ENCODE results near the gene SLC22A16. TPM values are rescaled to one million over a fixed set of nuclear protein-coding genes. Genes with fewer than 3 reads are reported as not detected.

The SLC22A16 gene
- total and polyA plus RNA-seq, 2 of the 8 experiments (the other 6 are each of a cell fraction or from before 2014, with no cell fraction given): not detected

GRCh38 chr6:110456694-110457093 lies 19.7 kb downstream of the SLC22A16 start:
- H3K79me1 ChIP-seq (ENCODE audit: low read depth, low read length): no peaks in the 10 kb centered on the region
- no peaks in the 10 kb centered on the region for H3K4me1 ChIP-seq (replicated peaks in 1 of 4; ENCODE audit: control insufficient read depth in 3 of 4, insufficient read depth in 4 of 4, low read length in 3 of 4)
- H4K5ac ChIP-seq (ENCODE audit: insufficient read length, low read depth, low read length): no peak overlapping the region
- H3K36me3 ChIP-seq (ENCODE audit: control insufficient read depth in 2 of 4, insufficient read depth in 4 of 4, low read length in 3 of 4): no peaks in the 10 kb centered on the region
- H2BK5ac ChIP-seq (ENCODE audit: low read depth, low read length): no peak overlapping the region
- no peaks in the 10 kb centered on the region for H3K79me2 ChIP-seq (ENCODE audit: control insufficient read depth in 1 of 2, insufficient read depth in 2 of 2, low read length in 2 of 2)
- no peak overlapping the region for H2BK15ac ChIP-seq (ENCODE audit: low read length)
- 87% methylated on average over 3 of the region's 3 CpGs; no CpG with 5 or more reads in 1 of the 2 experiments for WGBS, 2 experiments (ENCODE audit: extremely low coverage in 1 of 2, insufficient coverage in 1 of 2, insufficient read length in 1 of 2, insufficient replicate concordance in 2 of 2, low coverage in 1 of 2, low lambda C conversion rate in 2 of 2, missing lambda C conversion rate in 1 of 2)
- H3K4me2 ChIP-seq (ENCODE audit: insufficient read depth in 1 of 2, low read depth in 2 of 2, low read length in 2 of 2): no peak overlapping the region
- ChIA-PET POLR2A (ENCODE audit: partially characterized antibody) (no interaction called here), CTCF (ENCODE audit: partially characterized antibody) (interaction anchor here (0.6 to 1.5 kb wide), 9 partner anchors 10 to 358 kb away, joined by 3 to 6 read pairs (median 3); no protein-coding TSS in a partner anchor)
- peaks cover 0 to 4% of the 10 kb centered on the region in 2 experiments; a peak in 2 of 4 replicates for H3K9me3 ChIP-seq (ENCODE audit: insufficient read depth in 2 of 2, low read depth in 1 of 2, low read length in 1 of 2)
- H2BK20ac ChIP-seq (ENCODE audit: low read length): no peak overlapping the region
- H3K56ac ChIP-seq (replicated peaks; ENCODE audit: insufficient read length, low read depth, low read length): no peak overlapping the region
- H3K4me3 ChIP-seq (ENCODE audit: extremely low read depth in 1 of 4, insufficient read depth in 2 of 4, low read depth in 3 of 4, low read length in 4 of 4): no peak overlapping the region
- FAIRE-seq (no peak), DNase-seq (ENCODE audit: low read depth in 1 of 2, low spot score in 2 of 2) (no peak)
- no peak overlapping the region for H2AFZ ChIP-seq (ENCODE audit: low read length)
- no peak overlapping the region for H3K27ac ChIP-seq (ENCODE audit: low read depth, low read length)
- no peaks in the 10 kb centered on the region for H3K23me2 ChIP-seq (ENCODE audit: low read depth, low read length)
- H4K91ac ChIP-seq (replicated peaks; ENCODE audit: insufficient read length, low read length): no peak overlapping the region
- no peaks in the 10 kb centered on the region for H3K27me3 ChIP-seq (replicated peaks in 1 of 4; ENCODE audit: control insufficient read depth in 3 of 4, extremely low read depth in 1 of 4, insufficient read depth in 3 of 4, low read length in 3 of 4)
- no peak overlapping the region for H3K14ac ChIP-seq (ENCODE audit: insufficient read length)
- H3K4ac ChIP-seq (replicated peaks; ENCODE audit: insufficient read length, low read depth, low read length): no peak overlapping the region
- no peak overlapping the region for H3K18ac ChIP-seq (ENCODE audit: extremely low read depth, low read length)
- H3K23ac ChIP-seq (ENCODE audit: insufficient read length): no peak overlapping the region
- H4K8ac ChIP-seq (ENCODE audit: extremely low read depth, insufficient read depth, low read length): no peak overlapping the region
- no peak overlapping the region for H2BK12ac ChIP-seq (ENCODE audit: low read depth, low read length)
- no peak overlapping the region for H3K9ac ChIP-seq (replicated peaks in 1 of 4; ENCODE audit: extremely low read depth in 1 of 4, low read depth in 3 of 4, low read length in 3 of 4)
- H2AK5ac ChIP-seq (ENCODE audit: low read depth, low read length): no peak overlapping the region
- no peaks in the 10 kb centered on the region for H4K20me1 ChIP-seq (replicated peaks in 1 of 2; ENCODE audit: control insufficient read depth in 1 of 2, insufficient read depth in 2 of 2, low read length in 2 of 2)
- no peak overlapping the region for H2BK120ac ChIP-seq (replicated peaks; ENCODE audit: low read depth, low read length)
- TF ChIP-seq YY1 (IDR thresholded peaks at IDR 0.05; ENCODE audit: low read depth, low read length) (no peak), RNF2 (IDR thresholded peaks at IDR 0.05; ENCODE audit: borderline replicate concordance, low read depth, low read length, missing control alignments, poor library complexity, severe bottlenecking) (no peak), NANOG (IDR thresholded peaks at IDR 0.05; ENCODE audit: insufficient read depth, low read depth, low read length, poor library complexity, severe bottlenecking) (no peak), CBX8 (IDR thresholded peaks at IDR 0.05; ENCODE audit: borderline replicate concordance, low read depth, low read length) (no peak), SRF (IDR thresholded peaks at IDR 0.05; ENCODE audit: low read depth, low read length) (no peak), EGR1 (IDR thresholded peaks at IDR 0.05; ENCODE audit: borderline replicate concordance, low read depth, low read length) (no peak), JUN (IDR thresholded peaks at IDR 0.05; ENCODE audit: low read depth, low read length) (no peak), SP2 (IDR thresholded peaks at IDR 0.05; ENCODE audit: low read length) (no peak), POLR2A (IDR thresholded peaks at IDR 0.05; ENCODE audit: control extremely low read depth in 1 of 2, low read depth in 2 of 2, low read length in 2 of 2) (no peak), BRCA1 (IDR thresholded peaks at IDR 0.05; ENCODE audit: low read depth, low read length) (no peak), JUND (IDR thresholded peaks at IDR 0.05; ENCODE audit: low read length) (no peak), SAP30 (IDR thresholded peaks at IDR 0.05; ENCODE audit: insufficient read depth, insufficient replicate concordance, low read length) (no peak), CBX5 (IDR thresholded peaks at IDR 0.05; ENCODE audit: low read depth, low read length) (no peak), BACH1 (IDR thresholded peaks at IDR 0.05; ENCODE audit: low read length) (no peak)
- TF ChIP-seq, protein P1, sequence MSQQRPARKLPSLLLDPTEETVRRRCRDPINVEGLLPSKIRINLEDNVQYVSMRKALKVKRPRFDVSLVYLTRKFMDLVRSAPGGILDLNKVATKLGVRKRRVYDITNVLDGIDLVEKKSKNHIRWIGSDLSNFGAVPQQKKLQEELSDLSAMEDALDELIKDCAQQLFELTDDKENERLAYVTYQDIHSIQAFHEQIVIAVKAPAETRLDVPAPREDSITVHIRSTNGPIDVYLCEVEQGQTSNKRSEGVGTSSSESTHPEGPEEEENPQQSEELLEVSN (IDR thresholded peaks at IDR 0.05): no peak
